Measurements from ENCODE around the gene PARP8.

GRCh38 chr5:50687548-50687947, 21.1 kb downstream of the PARP8 start:
- TF ChIP-seq POLR2A (IDR thresholded peaks at IDR 0.05; ENCODE audit: low read depth, low read length) (no peak), TAF1 (IDR thresholded peaks at IDR 0.05; ENCODE audit: low read depth, low read length) (no peak)
